Ecto neural progenitor cell (in vitro differentiated cells): ENCODE results near the gene DYNLT4.
A peak's percentile ranks its signal among the peaks of the same experiment; 100 is the strongest.
"Not testable (repeated sequence)": the region's sequence is repeated elsewhere in the genome, so short reads cannot be mapped to it uniquely, and the experiment has no call there.

Source experiments
- DNase-seq: peaks from one replicate; pipeline ENCODE4 v3.0.0-alpha.2; 2018; ENCODE audit warnings: low spot score

The DYNLT4 gene

GRCh38 chr1:44808938-44809917, 2.1 kb upstream of the DYNLT4 start:
- no peak for DNase-seq

GRCh38 chr1:44808063-44808937, 1.1 kb upstream of the DYNLT4 start, which contains the start of gene BTBD19:
Gene BTBD19 (plus strand): TSS chr1:44808523. CDS start chr1:44808821, 298 bp downstream.
- DNase-seq, result peak; percentile 91

GRCh38 chr1:44807364-44808062, 362 bp upstream of the DYNLT4 start:
- peak; percentile 89 for DNase-seq

- DNase-seq, result peak; percentile 48
Measured at GRCh38 chr1:44806025-44806703, 987 bp downstream of the DYNLT4 start.

GRCh38 chr1:44805311-44806024, 1.7 kb downstream of the DYNLT4 start:
- no peak for DNase-seq

- DNase-seq, result no peak
Measured at GRCh38 chr1:44803312-44804095, 3.6 kb downstream of the DYNLT4 start.

- no peak for DNase-seq
Measured at GRCh38 chr1:44803062-44803311, 4.2 kb downstream of the DYNLT4 start.

- DNase-seq, result peak; percentile 81
Measured at GRCh38 chr1:44802306-44803061, 4.7 kb downstream of the DYNLT4 start.

- DNase-seq, result no peak
Measured at GRCh38 chr1:44801491-44802305, 5.5 kb downstream of the DYNLT4 start.

GRCh38 chr1:44799770-44800584, 7.2 kb downstream of the DYNLT4 start, which contains the start of gene PLK3:
Gene PLK3 (plus strand): TSS chr1:44800377. CDS start chr1:44800464, 87 bp downstream.
- DNase-seq, result peak; percentile 98

- no peak for DNase-seq
Measured at GRCh38 chr1:44798481-44799365, 8.4 kb downstream of the DYNLT4 start.

GRCh38 chr1:44797886-44798285, 9.3 kb downstream of the DYNLT4 start:
- not testable (repeated sequence) for DNase-seq

- no peak for DNase-seq
Measured at GRCh38 chr1:44792736-44793502, 14.2 kb downstream of the DYNLT4 start.

- no peak for DNase-seq
Measured at GRCh38 chr1:44790968-44791801, 16.0 kb downstream of the DYNLT4 start.
